Retinal pigment epithelial cell (primary cell): ENCODE measurements around the gene DNAL1.

Experiments used
- DNase-seq: peaks from one replicate; pipeline ENCODE4 v3.0.0-alpha.2; 2010; ENCODE audit warnings: low read depth
- H3K4me3 ChIP-seq: 2 replicates; pipeline ENCODE4 v1.5.1; 2011; ENCODE audit warnings: mild to moderate bottlenecking, low read length, control low read depth, moderate library complexity
- TF ChIP-seq, protein P1 (sequence below): conservative IDR thresholded peaks from 2 replicates; pipeline ENCODE4 v1.5.1; 2011; ENCODE audit warnings: low read depth, low read length, control low read depth, inconsistent platforms

DNAL1 gene

DNA sequence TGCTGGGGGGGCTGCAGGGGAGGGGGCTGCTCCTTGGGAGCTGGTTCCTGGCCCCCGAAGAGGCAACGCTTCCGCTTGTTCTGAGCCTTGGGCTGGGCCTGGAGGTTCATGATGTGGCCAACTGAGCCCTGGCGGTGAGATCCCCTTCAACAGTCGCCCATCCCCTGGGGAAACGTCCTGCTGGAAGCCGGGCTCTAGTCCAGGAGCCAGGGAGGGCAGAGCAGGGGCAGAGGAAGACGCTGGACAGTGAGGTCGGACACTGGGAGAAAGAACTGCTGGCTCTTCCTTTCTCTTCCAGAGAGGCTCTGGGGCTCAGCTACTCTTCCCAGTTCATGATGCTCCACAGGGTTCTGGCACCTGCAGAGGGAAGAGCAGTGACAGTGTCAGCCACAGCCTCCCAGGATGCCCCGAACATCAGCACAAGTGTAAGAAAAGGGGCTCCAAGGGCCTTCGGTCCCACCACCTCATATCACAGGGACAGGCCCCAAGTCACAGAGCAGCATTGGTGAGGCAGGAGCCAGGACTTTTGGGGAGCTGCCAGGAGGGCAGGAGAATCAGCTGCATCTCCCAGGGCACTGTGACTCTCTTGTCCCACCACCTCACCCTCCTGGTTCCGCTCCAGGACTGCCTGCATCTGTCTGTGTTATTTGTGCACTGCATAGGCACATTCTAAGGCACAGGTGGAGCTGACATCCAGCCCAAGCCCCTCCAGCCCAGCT, 95.3 kb downstream of the DNAL1 start:
- H3K4me3 ChIP-seq: no peak overlapping the region
- TF ChIP-seq, protein P1, sequence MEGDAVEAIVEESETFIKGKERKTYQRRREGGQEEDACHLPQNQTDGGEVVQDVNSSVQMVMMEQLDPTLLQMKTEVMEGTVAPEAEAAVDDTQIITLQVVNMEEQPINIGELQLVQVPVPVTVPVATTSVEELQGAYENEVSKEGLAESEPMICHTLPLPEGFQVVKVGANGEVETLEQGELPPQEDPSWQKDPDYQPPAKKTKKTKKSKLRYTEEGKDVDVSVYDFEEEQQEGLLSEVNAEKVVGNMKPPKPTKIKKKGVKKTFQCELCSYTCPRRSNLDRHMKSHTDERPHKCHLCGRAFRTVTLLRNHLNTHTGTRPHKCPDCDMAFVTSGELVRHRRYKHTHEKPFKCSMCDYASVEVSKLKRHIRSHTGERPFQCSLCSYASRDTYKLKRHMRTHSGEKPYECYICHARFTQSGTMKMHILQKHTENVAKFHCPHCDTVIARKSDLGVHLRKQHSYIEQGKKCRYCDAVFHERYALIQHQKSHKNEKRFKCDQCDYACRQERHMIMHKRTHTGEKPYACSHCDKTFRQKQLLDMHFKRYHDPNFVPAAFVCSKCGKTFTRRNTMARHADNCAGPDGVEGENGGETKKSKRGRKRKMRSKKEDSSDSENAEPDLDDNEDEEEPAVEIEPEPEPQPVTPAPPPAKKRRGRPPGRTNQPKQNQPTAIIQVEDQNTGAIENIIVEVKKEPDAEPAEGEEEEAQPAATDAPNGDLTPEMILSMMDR: no peak
- DNase-seq: no peak

DNA sequence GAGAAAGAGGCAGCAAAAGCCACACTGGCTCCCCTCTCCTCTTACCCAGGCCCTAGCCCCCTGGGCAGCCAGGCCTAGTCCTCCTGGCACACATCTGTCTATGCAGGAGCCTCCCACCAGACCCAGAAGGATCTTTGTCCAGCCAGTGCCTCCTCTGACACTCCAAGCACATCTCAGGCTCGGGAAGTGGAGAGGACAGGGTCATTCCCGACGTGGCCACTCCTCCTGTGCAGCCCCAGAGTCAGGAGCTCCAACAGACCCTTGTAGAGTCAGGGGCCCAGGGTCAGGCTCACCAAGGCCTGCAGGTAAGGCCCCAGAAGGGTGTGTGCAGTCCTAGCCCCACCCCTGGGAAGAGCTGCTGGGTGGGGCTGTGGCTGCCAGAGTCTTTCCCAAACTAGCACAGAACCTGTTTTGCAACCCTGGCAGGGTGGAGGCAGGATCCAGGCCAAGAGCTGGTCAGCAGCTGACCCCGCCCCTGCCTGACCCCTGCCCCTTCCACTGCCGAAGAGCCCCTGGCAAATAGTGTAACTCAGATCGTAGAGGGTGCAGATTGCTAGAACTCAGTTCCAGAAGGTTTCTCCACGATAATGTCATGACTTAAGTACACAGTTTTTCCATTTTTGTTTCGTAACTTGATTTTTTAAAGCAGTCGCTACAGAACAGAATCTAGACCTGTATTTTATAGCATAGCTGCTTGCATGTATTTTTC, 96.0 kb downstream of the DNAL1 start:
- TF ChIP-seq, protein P1: no peak
- H3K4me3 ChIP-seq: no peak overlapping the region
- no peak for DNase-seq

DNA sequence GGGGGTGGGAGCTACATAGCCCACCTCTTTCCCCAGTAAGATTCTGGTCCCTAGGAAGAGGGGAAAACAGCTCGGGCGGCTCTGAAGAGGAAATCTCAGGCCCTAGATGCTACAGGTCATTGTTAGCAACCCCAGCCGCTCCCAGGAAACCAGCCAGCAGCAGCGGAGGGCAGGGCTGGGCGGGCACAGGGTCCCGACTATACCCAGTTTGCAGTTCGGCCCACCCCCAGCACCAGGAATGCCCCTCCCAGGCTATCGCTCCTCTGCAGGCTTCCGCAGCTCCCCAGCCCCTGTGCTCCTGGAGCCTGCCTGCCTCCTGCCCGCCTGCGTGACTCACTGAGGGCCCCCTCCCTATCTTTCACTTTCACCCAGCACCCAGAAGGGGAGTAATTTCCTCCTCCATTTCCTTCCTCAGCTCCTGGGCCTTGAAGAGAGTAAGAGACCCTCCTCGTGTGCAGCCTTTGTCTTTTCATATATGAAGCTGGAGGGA, 96.6 kb downstream of the DNAL1 start:
- no peak for DNase-seq
- TF ChIP-seq, protein P1: peak; percentile 18
- H3K4me3 ChIP-seq: peak overlapping the region; percentile 12

DNA sequence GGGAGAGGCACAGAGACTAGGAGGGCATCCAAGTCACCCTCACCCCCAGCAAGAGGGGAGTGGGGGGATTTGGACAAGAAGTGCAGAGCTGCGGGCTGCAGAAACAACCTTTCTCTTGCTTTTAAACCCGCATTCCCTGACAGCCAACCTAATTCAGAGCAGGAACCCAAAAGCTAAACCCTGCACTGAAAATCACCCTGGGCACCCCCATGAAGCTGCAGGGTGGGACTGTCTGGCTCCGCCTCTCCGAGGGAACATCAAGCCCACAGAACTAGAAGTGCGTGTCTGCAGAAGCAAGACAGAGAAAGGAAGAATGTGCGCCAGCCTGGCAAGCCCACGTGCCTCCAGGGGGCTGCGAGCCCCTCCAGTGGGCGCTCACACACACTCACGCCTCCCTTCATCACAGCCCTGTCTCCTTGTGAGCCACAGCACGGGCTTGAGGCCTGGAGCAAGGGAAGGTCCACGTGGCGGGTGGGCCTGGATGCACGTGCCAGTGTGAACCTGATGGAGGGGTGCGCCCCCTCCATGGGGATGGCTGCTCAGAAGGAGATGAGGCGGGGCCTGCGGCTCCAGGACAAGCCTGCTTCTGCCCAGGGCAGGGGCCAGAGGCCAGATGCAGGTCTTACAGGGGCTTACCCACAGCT, 97.2 kb downstream of the DNAL1 start:
- H3K4me3 ChIP-seq: peak overlapping the region; percentile 8
- TF ChIP-seq, protein P1: no peak
- DNase-seq: no peak

DNA sequence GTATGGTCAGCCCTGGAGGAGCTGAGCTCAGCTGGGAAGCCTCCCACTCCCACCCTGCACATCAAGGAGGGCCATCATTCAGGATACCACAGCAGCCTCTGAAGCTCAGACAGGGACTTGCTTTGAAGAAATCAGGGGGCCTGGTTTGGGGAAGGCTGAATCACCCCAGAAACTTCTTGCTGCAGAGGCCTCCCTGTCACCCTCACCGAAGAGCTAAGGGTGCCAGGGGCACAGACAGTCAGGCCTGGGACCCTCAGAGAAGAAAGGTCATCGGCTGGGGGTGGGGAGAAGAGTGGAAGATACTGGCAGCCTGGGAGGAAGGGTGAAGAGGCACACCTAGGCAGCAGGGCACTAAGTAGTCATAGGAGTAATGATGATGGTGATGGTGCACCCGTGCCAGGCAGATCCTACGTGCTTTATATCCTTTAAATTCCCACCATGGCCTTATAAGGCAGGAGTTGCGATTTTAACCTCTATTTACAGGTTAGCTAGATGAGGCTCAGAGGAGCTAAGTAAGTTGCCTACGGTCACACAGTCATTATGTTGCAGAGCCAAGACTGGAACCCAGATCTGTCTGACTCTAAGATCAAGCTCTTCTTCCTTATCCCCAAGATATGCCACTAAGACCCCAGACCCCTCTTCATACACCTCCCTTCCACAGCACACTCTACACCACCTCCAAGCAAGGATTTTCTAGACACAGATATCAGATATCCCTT, 97.9 kb downstream of the DNAL1 start:
- H3K4me3 ChIP-seq: no peak overlapping the region

DNA sequence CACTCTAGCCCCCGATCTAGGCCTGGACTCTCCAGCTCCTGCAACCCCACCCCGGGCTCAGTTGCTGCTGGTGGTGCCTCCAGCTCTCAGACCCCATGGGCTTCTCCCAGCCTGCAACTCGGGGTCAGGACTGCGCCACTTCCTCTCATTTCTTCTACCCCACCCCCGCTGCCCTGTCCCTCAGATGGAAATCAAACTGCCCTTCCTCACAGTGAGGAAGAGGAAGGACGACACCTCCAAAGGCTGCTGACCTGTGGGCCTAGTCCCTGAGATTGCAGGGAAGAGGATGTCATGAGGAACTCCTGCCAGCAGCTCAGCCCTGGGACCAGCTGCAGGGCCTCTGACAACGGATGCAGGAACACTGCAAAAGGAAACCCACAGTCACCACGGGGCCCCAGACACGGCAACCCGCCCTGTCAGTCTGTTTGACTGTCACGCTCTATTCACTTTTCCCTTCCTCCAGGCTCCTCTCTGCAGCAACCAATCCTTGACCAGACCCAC, 98.7 kb downstream of the DNAL1 start:
- DNase-seq: no peak
- TF ChIP-seq, protein P1: no peak
- no peak overlapping the region for H3K4me3 ChIP-seq

More for the DNA sequence above, 97.9 kb downstream of the DNAL1 start:
- no peak for DNase-seq
- TF ChIP-seq, protein P1: no peak
